HCT116 (cell line): Measurements from ENCODE around the gene SNCA. TPM values are rescaled to one million over a fixed set of nuclear protein-coding genes. Genes with fewer than 3 reads are reported as not detected.

ENCODE experiments used
- ATAC-seq: fragments of 200-7000 bp; cut with Tn5 transposase; 2 replicates; pipeline ENCODE4 v1.9.1; 2020; ENCODE audit warnings: mild to moderate bottlenecking, moderate library complexity
- BruUV-seq: library from RNA; stranded (reverse); fragments of 400-500 nt; replicated peaks from 2 replicates; lab custom pipeline; 2021; lab: Mats Ljungman, UMichigan
- CTCF ChIA-PET: fragments of 300-600 bp; sonication (Branson Sonifier 250); formaldehyde crosslinking; loops from one replicate; lab custom pipeline; 2021; ENCODE audit warnings: antibody characterized with exemption; lab: Charles Lee
- POLR2A ChIA-PET: fragments of 300-600, 350-600 bp; sonication (Branson Sonifier 250); formaldehyde crosslinking; loops from one replicate; lab custom pipeline; 2021; ENCODE audit warnings: antibody characterized with exemption; lab: Charles Lee
- RAD21 ChIA-PET, 2 experiments: fragments of 300-600 bp; sonication (Branson Sonifier 250); formaldehyde crosslinking; loops; one replicate each; lab custom pipeline; 2023; ENCODE audit warnings: low total read pairs in 2 of 2; ENCODE audit not compliant: uncharacterized antibody in 2 of 2, unreplicated experiment in 2 of 2, low non-redundant PET in 1 of 2; lab: Charles Lee
- DNase-seq: peaks from one replicate; pipeline ENCODE4 v3.0.0-alpha.2; 2010; ENCODE audit warnings: low read depth, low spot score
- H2AFZ ChIP-seq: fragments of 200-600 bp; shearing (Covaris generic), sonication (generic); 2 replicates; pipeline ENCODE4 v1.6.1; 2017; ENCODE audit warnings: low read depth, mixed run types, mixed read lengths, antibody characterized with exemption, low read length; ENCODE audit not compliant: poor library complexity, severe bottlenecking
- H3K27ac ChIP-seq: 2 replicates; pipeline ENCODE4 v1.5.1; 2012; ENCODE audit warnings: low read depth, low read length
- H3K27me3 ChIP-seq: fragments of 200-600 bp; sonication (generic); 2 replicates; pipeline ENCODE4 v1.6.1; 2016; ENCODE audit warnings: mixed run types, low read length, mixed read lengths; ENCODE audit not compliant: insufficient read depth
- H3K36me3 ChIP-seq, 2 experiments: fragments of 200-500 bp in 1 of 2; fragments of 200-600 bp in 1 of 2; sonication (Bioruptor generic) in 1 of 2; sonication (generic) in 1 of 2; 2 replicates each; pipeline versions ENCODE4 v1.5.1 to v1.6.1; 2014 to 2016; ENCODE audit warnings: low read length in 2 of 2, inconsistent platforms in 1 of 2, mixed read lengths in 1 of 2, mixed run types in 1 of 2; ENCODE audit not compliant: insufficient read depth in 2 of 2, control insufficient read depth in 1 of 2
- H3K4me1 ChIP-seq, 2 experiments: fragments of 200-600 bp in 1 of 2; sonication (generic) in 1 of 2; 2 replicates each; pipeline versions ENCODE4 v1.5.1 to v1.6.1; 2012 to 2017; ENCODE audit warnings: low read length in 2 of 2, inconsistent platforms in 1 of 2, mild to moderate bottlenecking in 1 of 2, mixed read lengths in 1 of 2, mixed run types in 1 of 2, moderate library complexity in 1 of 2; ENCODE audit not compliant: insufficient read depth in 2 of 2, control insufficient read depth in 1 of 2
- H3K4me2 ChIP-seq: fragments of 200-600 bp; sonication (generic); 2 replicates; pipeline ENCODE4 v1.6.1; 2017; ENCODE audit warnings: mixed run types, low read length, mixed read lengths
- H3K4me3 ChIP-seq, 2 experiments: fragments of 200-600 bp in 1 of 2; sonication (generic) in 1 of 2; replicated peaks in 1 of 2; 2 replicates each; pipeline ENCODE4 v1.5.1; 2011 to 2016; ENCODE audit warnings: low read length in 2 of 2, control low read depth in 1 of 2, low read depth in 1 of 2, mild to moderate bottlenecking in 1 of 2, mixed read lengths in 1 of 2, mixed run types in 1 of 2
- H3K79me2 ChIP-seq: fragments of 200-600 bp; sonication (generic); 2 replicates; pipeline ENCODE4 v1.6.1; 2017; ENCODE audit warnings: mild to moderate bottlenecking, mixed run types, low read length, moderate library complexity, mixed read lengths; ENCODE audit not compliant: insufficient read depth
- H3K9ac ChIP-seq: fragments of 200-600 bp; sonication (generic); 2 replicates; pipeline ENCODE4 v1.6.1; 2016; ENCODE audit warnings: low read length, mixed read lengths
- H3K9me2 ChIP-seq: fragments of 200-600 bp; sonication (generic), shearing (Covaris generic); 2 replicates; pipeline ENCODE4 v1.6.1; 2017; ENCODE audit warnings: mixed run types, mild to moderate bottlenecking, moderate library complexity; ENCODE audit not compliant: insufficient read depth
- H3K9me3 ChIP-seq, 2 experiments: fragments of 200-500 bp in 1 of 2; fragments of 200-600 bp in 1 of 2; sonication (Bioruptor generic) in 1 of 2; sonication (generic) in 1 of 2; 2 replicates each; pipeline ENCODE4 v1.6.1; 2014 to 2017; ENCODE audit warnings: low read length in 2 of 2, mixed read lengths in 2 of 2, inconsistent platforms in 1 of 2, low read depth in 1 of 2, mild to moderate bottlenecking in 1 of 2, mixed run types in 1 of 2, moderate library complexity in 1 of 2; ENCODE audit not compliant: control insufficient read depth in 1 of 2, insufficient read depth in 1 of 2
- H4K20me1 ChIP-seq: fragments of 200-600 bp; sonication (generic), shearing (Covaris generic); 2 replicates; pipeline ENCODE4 v1.6.1; 2017; ENCODE audit warnings: mixed run types, mild to moderate bottlenecking, moderate library complexity; ENCODE audit not compliant: insufficient read depth
- CBX3 ChIP-seq: IDR thresholded peaks from 2 replicates; pipeline ENCODE4 v1.6.1; 2012; ENCODE audit warnings: low read depth
- CEBPB ChIP-seq: IDR thresholded peaks from 2 replicates; pipeline ENCODE4 v1.6.1; 2012; ENCODE audit warnings: low read depth
- EZH2 ChIP-seq: fragments of 200-600 bp; sonication (generic); IDR thresholded peaks from 2 replicates; pipeline ENCODE4 v1.6.1; 2017; ENCODE audit warnings: antibody characterized with exemption, mixed run types
- EZH2phosphoT487 ChIP-seq: fragments of 200-600 bp; IDR thresholded peaks from 2 replicates; pipeline ENCODE4 v1.6.1; 2018; ENCODE audit warnings: antibody characterized with exemption, borderline replicate concordance
- FOSL1 ChIP-seq: IDR thresholded peaks from 2 replicates; pipeline ENCODE4 v1.6.1; 2012; ENCODE audit warnings: low read depth
- JUND ChIP-seq: IDR thresholded peaks from 2 replicates; pipeline ENCODE4 v1.6.1; 2012
- MAX ChIP-seq: IDR thresholded peaks from 2 replicates; pipeline ENCODE4 v1.6.1; 2012
- POLR2A ChIP-seq: IDR thresholded peaks from 2 replicates; pipeline ENCODE4 v1.7.0; 2011; ENCODE audit warnings: borderline replicate concordance; ENCODE audit not compliant: insufficient read depth, insufficient read length; ENCODE audit errors: extremely low read depth
- POLR2AphosphoS5 ChIP-seq: IDR thresholded peaks from 2 replicates; pipeline ENCODE4 v1.6.1; 2011; ENCODE audit warnings: mild to moderate bottlenecking, low read depth, low read length, moderate library complexity
- RAD21 ChIP-seq: IDR thresholded peaks from 2 replicates; pipeline ENCODE4 v1.6.1; 2012; ENCODE audit warnings: low read depth, mild to moderate bottlenecking
- REST ChIP-seq: IDR thresholded peaks from 2 replicates; pipeline ENCODE4 v1.6.1; 2012; ENCODE audit warnings: low read depth
- SIN3A ChIP-seq: IDR thresholded peaks from 2 replicates; pipeline ENCODE4 v1.6.1; 2012; ENCODE audit warnings: low read depth
- SP1 ChIP-seq: IDR thresholded peaks from 2 replicates; pipeline ENCODE4 v1.6.1; 2012; ENCODE audit warnings: low read depth
- TCF7L2 ChIP-seq: IDR thresholded peaks from 2 replicates; pipeline ENCODE4 v1.7.0; 2011; ENCODE audit warnings: borderline replicate concordance, inconsistent platforms; ENCODE audit not compliant: insufficient read depth, insufficient read length; ENCODE audit errors: extremely low read depth
- YY1 ChIP-seq: IDR thresholded peaks from 2 replicates; pipeline ENCODE4 v1.6.1; 2011; ENCODE audit warnings: low read length, low read depth, moderate library complexity, mild to moderate bottlenecking; ENCODE audit not compliant: insufficient replicate concordance; ENCODE audit errors: extremely low read depth
- ZBTB33 ChIP-seq: IDR thresholded peaks from 2 replicates; pipeline ENCODE4 v1.6.1; 2011; ENCODE audit warnings: mild to moderate bottlenecking, low read length, moderate library complexity; ENCODE audit not compliant: insufficient replicate concordance; ENCODE audit errors: extremely low read depth
- ZFX ChIP-seq: fragments of 450-650 bp; IDR thresholded peaks from 2 replicates; pipeline ENCODE4 v1.6.1; 2017
- ZNF274 ChIP-seq: fragments of 200-500 bp; sonication (Bioruptor generic); IDR thresholded peaks from 2 replicates; pipeline ENCODE4 v1.6.1; 2014; ENCODE audit warnings: mild to moderate bottlenecking, low read depth, low read length, inconsistent platforms
- intact Hi-C: fragments of 100-400 bp; cut with micrococcal nuclease; formaldehyde crosslinking; loops from 2 replicates; pipeline ENCODE4 v1.10.0; 2022
- total RNA-seq: library from RNA; stranded (reverse); gene quantifications from one replicate; pipeline ENCODE4 v1.2.1, GENCODE V29; 2021; ENCODE audit not compliant: unreplicated experiment

SNCA gene
- total RNA-seq, 1 experiment from 2014 or later, result 1.0 TPM

- no peak for TF ChIP-seq JUND
- TF ChIP-seq FOSL1, result no peak
- no peak for TF ChIP-seq EZH2phosphoT487
- TF ChIP-seq REST, result no peak
- TF ChIP-seq ZNF274, result no peak
- no peak for TF ChIP-seq ZBTB33
- TF ChIP-seq SIN3A, result no peak
- no peak for TF ChIP-seq MAX
- TF ChIP-seq ZFX, result no peak
- no peak for TF ChIP-seq EZH2
- no peak for TF ChIP-seq RAD21
- no peak for TF ChIP-seq CBX3
- TF ChIP-seq SP1, result no peak
- no peak for TF ChIP-seq POLR2A
- TF ChIP-seq CEBPB, result no peak
- TF ChIP-seq POLR2AphosphoS5, result no peak
- no peak for TF ChIP-seq YY1
- TF ChIP-seq TCF7L2, result no peak
- no peaks in the 10 kb centered on the region for H3K27me3 ChIP-seq
- H3K9ac ChIP-seq, result no peak overlapping the region
- no peak overlapping the region for H3K4me3 ChIP-seq
- H3K9me3 ChIP-seq, result no peaks in the 10 kb centered on the region
- intact Hi-C loops, result no loop called here
- ChIA-PET CTCF (no interaction called here), POLR2A (no interaction called here), RAD21 (no interaction called here)
- DNase-seq (no peak), ATAC-seq (no peak)
- no TSS peak for BruUV-seq
- H3K79me2 ChIP-seq, result no peaks in the 10 kb centered on the region
- no peaks in the 10 kb centered on the region for H3K4me1 ChIP-seq
- no peak overlapping the region for H3K27ac ChIP-seq
- H3K9me2 ChIP-seq, result peaks cover 3% of the 10 kb centered on the region; the same call in 1 of the 2 replicates
- no peak overlapping the region for H3K4me2 ChIP-seq
- no peaks in the 10 kb centered on the region for H3K36me3 ChIP-seq
- no peaks in the 10 kb centered on the region for H4K20me1 ChIP-seq
- no peak overlapping the region for H2AFZ ChIP-seq
Observed at GRCh38 chr4:89813197-89813596, 23.8 kb downstream of the SNCA start.
